Uterus (tissue), 4 donors: ENCODE measurements around the gene FER1L5. TPM values are rescaled to one million over a fixed set of nuclear protein-coding genes. Genes with fewer than 3 reads are reported as not detected.

Experiments used
- DNase-seq, 2 donors: peaks; one replicate each; pipeline ENCODE4 v3.0.0-alpha.2; 2019 to 2020
- H3K27ac ChIP-seq, 2 donors: fragments of 200-600 bp; sonication (generic); 1 replicate in 1 of 2; 2 replicates in 1 of 2; pipeline ENCODE4 v1.5.1; 2016 to 2018
- H3K27me3 ChIP-seq, 2 donors: fragments of 200-600 bp; sonication (generic); one replicate each; pipeline ENCODE4 v1.5.1; 2018 to 2019; ENCODE audit warnings: control low read depth in 1 of 2
- H3K36me3 ChIP-seq, 2 donors: fragments of 200-600 bp; sonication (generic); one replicate each; pipeline ENCODE4 v1.5.1; 2019; ENCODE audit warnings: control low read depth in 1 of 2
- H3K4me1 ChIP-seq, 2 donors: fragments of 200-600 bp; sonication (generic); one replicate each; pipeline ENCODE4 v1.5.1; 2018 to 2019; ENCODE audit warnings: control low read depth in 1 of 2
- H3K4me3 ChIP-seq, 2 donors: fragments of 200-600 bp; sonication (generic); 1 replicate in 1 of 2; 2 replicates in 1 of 2; pipeline ENCODE4 v1.5.1; 2018 to 2019; ENCODE audit warnings: mild to moderate bottlenecking in 1 of 2
- H3K9me3 ChIP-seq, 2 donors: fragments of 200-600 bp; sonication (generic); one replicate each; pipeline ENCODE4 v1.5.1; 2019; ENCODE audit warnings: control low read depth in 1 of 2
- CTCF ChIP-seq, 4 experiments: fragments of 200-600 bp in 2 of 4; fragments of 450-650 bp in 2 of 4; sonication (generic) in 2 of 4; IDR thresholded peaks; one replicate each; pipeline ENCODE4 v1.5.1; 2016 to 2019; ENCODE audit warnings: antibody characterized with exemption in 4 of 4, mild to moderate bottlenecking in 2 of 4, moderate library complexity in 1 of 4
- POLR2A ChIP-seq, 2 donors: fragments of 450-650 bp; IDR thresholded peaks; one replicate each; pipeline ENCODE4 v1.6.1; 2016; ENCODE audit warnings: antibody characterized with exemption in 2 of 2, mild to moderate bottlenecking in 1 of 2, moderate library complexity in 1 of 2
- intact Hi-C: fragments of 100-400 bp; cut with DNase I; formaldehyde crosslinking; loops from one replicate; pipeline ENCODE4 v1.15.1; 2023; ENCODE audit warnings: low total_unique reads
- total RNA-seq, 4 donors: library from RNA; depleted of rRNA in 3 of 4; stranded (reverse); fragments of >200 nt in 3 of 4; gene quantifications; one replicate each; pipeline versions ENCODE4 v1.1.0 to v1.2.4, GENCODE V29; 2014 to 2023
- donor health status: DM: yes; HTN: yes; CAD: no.

Gene FER1L5
- total RNA-seq, 4 donors from 2014 or later: 0.40 to 1.6 TPM; not detected in 2

- intact Hi-C loops: no loop called here
- H3K9me3 ChIP-seq: no peaks in the 10 kb centered on the region
- H3K27ac ChIP-seq: no peak overlapping the region
- H3K36me3 ChIP-seq: no peaks in the 10 kb centered on the region
- H3K27me3 ChIP-seq: no peaks in the 10 kb centered on the region
- TF ChIP-seq POLR2A (IDR thresholded peaks at IDR 0.05) (no peak), CTCF (IDR thresholded peaks at IDR 0.05) (no peak)
- DNase-seq: no peak
- H3K4me3 ChIP-seq: no peak overlapping the region
- H3K4me1 ChIP-seq: no peaks in the 10 kb centered on the region
Observed at GRCh38 chr2:96601382-96602292, 40.9 kb upstream of the FER1L5 start.

GRCh38 chr2:96602330-96602823 is 40.2 kb upstream of the FER1L5 start:
- no peak for TF ChIP-seq POLR2A (IDR thresholded peaks at IDR 0.05)
- no peak for TF ChIP-seq CTCF (IDR thresholded peaks at IDR 0.05)
- intact Hi-C loops: no loop called here
- no peaks in the 10 kb centered on the region for H3K36me3 ChIP-seq
- no peak for DNase-seq
- H3K4me3 ChIP-seq: no peak overlapping the region
- H3K4me1 ChIP-seq: no peaks in the 10 kb centered on the region
- H3K27me3 ChIP-seq: no peaks in the 10 kb centered on the region
- H3K9me3 ChIP-seq: no peaks in the 10 kb centered on the region
- H3K27ac ChIP-seq: no peak overlapping the region

GRCh38 chr2:96604104-96604503 is 38.5 kb upstream of the FER1L5 start:
- Histone ChIP-seq H3K27ac (no peak overlapping the region), H3K4me3 (no peak overlapping the region), H3K36me3 (no peaks in the 10 kb centered on the region), H3K9me3 (no peaks in the 10 kb centered on the region), H3K4me1 (no peaks in the 10 kb centered on the region), H3K27me3 (no peaks in the 10 kb centered on the region)
- no peak for DNase-seq
- intact Hi-C loops: no loop called here
- TF ChIP-seq CTCF (IDR thresholded peaks at IDR 0.05) (no peak), POLR2A (IDR thresholded peaks at IDR 0.05) (no peak)

- TF ChIP-seq CTCF (IDR thresholded peaks at IDR 0.05) (no peak), POLR2A (IDR thresholded peaks at IDR 0.05) (no peak)
- no peaks in the 10 kb centered on the region for H3K4me1 ChIP-seq
- intact Hi-C loops: no loop called here
- no peak overlapping the region for H3K4me3 ChIP-seq
- no peaks in the 10 kb centered on the region for H3K27me3 ChIP-seq
- no peak overlapping the region for H3K27ac ChIP-seq
- no peaks in the 10 kb centered on the region for H3K9me3 ChIP-seq
- DNase-seq: no peak
- H3K36me3 ChIP-seq: no peaks in the 10 kb centered on the region
Observed at GRCh38 chr2:96608469-96609455, 33.8 kb upstream of the FER1L5 start.
